K562 (cell line): Measurements from ENCODE around the gene RAD51D. TPM values are rescaled to one million over a fixed set of nuclear protein-coding genes. Genes with fewer than 3 reads are reported as not detected.
A peak's percentile ranks its signal among the peaks of the same experiment; 100 is the strongest.

Experiments used
- ATAC-seq: fragments of 200-7000 bp; cut with Tn5 transposase; 3 replicates; pipeline ENCODE4 v1.9.1; 2020; ENCODE audit warnings: moderate library complexity
- BruUV-seq: library from RNA; stranded (reverse); fragments of 400-500 nt; replicated peaks from 2 replicates; lab custom pipeline; 2021; lab: Mats Ljungman, UMichigan
- CTCF ChIA-PET: fragments of 300-600 bp; formaldehyde crosslinking; extraction: SDS; loops from one replicate; lab custom pipeline; 2021; ENCODE audit warnings: low intra/inter-chr PET ratio; lab: Yijun Ruan, JAX
- POLR2A ChIA-PET: fragments of 300-600, 350-650 bp; sonication (Branson Sonifier 250); formaldehyde crosslinking; extraction: SDS; loops from one replicate; lab custom pipeline; 2021; ENCODE audit warnings: antibody characterized with exemption, inconsistent platforms; lab: Yijun Ruan, JAX
- DNase-seq, 4 experiments: peaks; one replicate each; pipeline versions ENCODE4 v3.0.0 to v3.0.0-alpha.2; 2011 to 2018; ENCODE audit warnings: low spot score in 3 of 4, mixed read lengths in 3 of 4; ENCODE audit errors: extremely low read depth in 1 of 4
- FAIRE-seq: peaks from 2 replicates; lab custom pipeline; 2011; peaks lifted over from hg19 to GRCh38; lab: Jason Lieb, UNC
- H2AFZ ChIP-seq: 2 replicates; pipeline ENCODE4 v1.6.0; 2011; ENCODE audit warnings: low read depth, low read length, control low read depth, inconsistent platforms
- H3K27ac ChIP-seq: fragments of 200-600 bp; 3 replicates; pipeline ENCODE4 v1.8.0; 2011; ENCODE audit warnings: low read depth, mild to moderate bottlenecking, control low read depth, inconsistent platforms, low read length, moderate library complexity, mixed read lengths; ENCODE audit errors: extremely low read depth
- H3K27me3 ChIP-seq, 2 experiments: fragments of 300-600 bp in 1 of 2; 2 replicates in 1 of 2; 3 replicates in 1 of 2; pipeline versions ENCODE4 v1.6.0 to v1.8.0; 2011; ENCODE audit warnings: inconsistent platforms in 2 of 2, low read length in 2 of 2, mild to moderate bottlenecking in 1 of 2, mixed read lengths in 1 of 2, moderate library complexity in 1 of 2; ENCODE audit not compliant: control insufficient read depth in 2 of 2, insufficient read depth in 2 of 2
- H3K36me3 ChIP-seq: fragments of 300-600 bp; 3 replicates; pipeline ENCODE4 v1.8.0; 2011; ENCODE audit warnings: mild to moderate bottlenecking, low read length, inconsistent platforms; ENCODE audit not compliant: control insufficient read depth, insufficient read depth
- H3K4me1 ChIP-seq, 2 experiments: fragments of 200-600 bp in 1 of 2; replicated peaks in 1 of 2; 2 replicates in 1 of 2; 3 replicates in 1 of 2; pipeline versions ENCODE4 v1.5.1 to v1.8.0; 2011; ENCODE audit warnings: inconsistent platforms in 2 of 2, low read length in 2 of 2, mild to moderate bottlenecking in 1 of 2, mixed read lengths in 1 of 2, moderate library complexity in 1 of 2; ENCODE audit not compliant: control insufficient read depth in 2 of 2, insufficient read depth in 2 of 2
- H3K4me2 ChIP-seq: 2 replicates; pipeline ENCODE4 v1.6.1; 2011; ENCODE audit warnings: low read length, control low read depth, inconsistent platforms, mixed read lengths; ENCODE audit not compliant: insufficient read depth
- H3K4me3 ChIP-seq: fragments of 200-600 bp; sonication (generic), shearing (Covaris generic); 2 replicates; pipeline ENCODE4 v1.5.1; 2016; ENCODE audit warnings: control low read depth, inconsistent platforms
- H3K79me2 ChIP-seq: fragments of 200-600 bp; 3 replicates; pipeline ENCODE4 v1.8.0; 2011; ENCODE audit warnings: low read length, inconsistent platforms; ENCODE audit not compliant: control insufficient read depth, insufficient read depth
- H3K9ac ChIP-seq, 2 experiments: 2 replicates each; pipeline versions ENCODE4 v1.6.0 to v1.6.1; 2011; ENCODE audit warnings: low read depth in 2 of 2, low read length in 2 of 2, control low read depth in 1 of 2, inconsistent platforms in 1 of 2, mild to moderate bottlenecking in 1 of 2, mixed read lengths in 1 of 2; ENCODE audit not compliant: insufficient read depth in 1 of 2
- H3K9me1 ChIP-seq: one replicate; pipeline ENCODE4 v1.6.0; 2011; ENCODE audit warnings: inconsistent platforms, mild to moderate bottlenecking, low read length, moderate library complexity; ENCODE audit not compliant: control insufficient read depth, insufficient read depth
- H3K9me3 ChIP-seq: replicated peaks from 2 replicates; pipeline ENCODE4 v1.5.1; 2011; ENCODE audit warnings: low read depth, low read length, inconsistent platforms; ENCODE audit not compliant: control insufficient read depth, insufficient read depth
- H4K20me1 ChIP-seq: replicated peaks from 2 replicates; pipeline ENCODE4 v1.6.1; 2011; ENCODE audit warnings: low read length, inconsistent platforms, mixed read lengths; ENCODE audit not compliant: control insufficient read depth, insufficient read depth
- CBFA2T2 ChIP-seq: fragments of 450-650 bp; conservative IDR thresholded peaks from 2 replicates; pipeline ENCODE4 v1.6.1; 2017; ENCODE audit warnings: mild to moderate bottlenecking
- CBX3 ChIP-seq, 2 experiments: IDR thresholded peaks; 1 replicate in 1 of 2; 2 replicates in 1 of 2; pipeline ENCODE4 v1.6.1; 2012; ENCODE audit warnings: inconsistent platforms in 2 of 2, low read length in 2 of 2, borderline replicate concordance in 1 of 2, control low read depth in 1 of 2
- EGR1 ChIP-seq: fragments of 450-650 bp; conservative IDR thresholded peaks from 2 replicates; pipeline ENCODE4 v1.6.1; 2017; ENCODE audit warnings: mild to moderate bottlenecking
- ESRRB ChIP-seq: fragments of 250-450 bp; sonication (Bioruptor Pico); IDR thresholded peaks from 2 replicates; pipeline ENCODE4 v1.5.0; 2020; ENCODE audit warnings: mild to moderate bottlenecking, moderate library complexity, borderline replicate concordance
- HMBOX1 ChIP-seq: sonication (generic); IDR thresholded peaks from 2 replicates; pipeline ENCODE4 v1.6.1; 2016
- HNRNPL ChIP-seq: fragments of 200-400 bp; formaldehyde crosslinking; IDR thresholded peaks from 2 replicates; pipeline ENCODE4 v1.6.1; 2017; ENCODE audit warnings: low read depth, mild to moderate bottlenecking, low read length
- KDM2B ChIP-seq: fragments of 250-450 bp; sonication (Bioruptor Pico); IDR thresholded peaks from 2 replicates; pipeline ENCODE4 v1.8.0; 2021; ENCODE audit warnings: mild to moderate bottlenecking, moderate library complexity
- NELFE ChIP-seq: IDR thresholded peaks from 2 replicates; pipeline ENCODE4 v1.6.1; 2011; ENCODE audit warnings: mild to moderate bottlenecking; ENCODE audit not compliant: insufficient read depth, insufficient read length
- SRF ChIP-seq, 2 experiments: fragments of 250-450, 450-650 bp in 1 of 2; sonication (Bioruptor Pico) in 1 of 2; sonication (generic) in 1 of 2; formaldehyde crosslinking; IDR thresholded peaks; 2 replicates each; pipeline versions ENCODE4 v1.5.0 to v1.5.1; 2020 to 2022; ENCODE audit warnings: mild to moderate bottlenecking in 1 of 2, missing genetic modification reagents in 1 of 2
- TAF1 ChIP-seq: IDR thresholded peaks from 2 replicates; pipeline ENCODE4 v1.6.1; 2011; ENCODE audit warnings: mild to moderate bottlenecking, low read length, moderate library complexity; ENCODE audit not compliant: insufficient read depth, control insufficient read depth, severe bottlenecking; ENCODE audit errors: extremely low read depth
- TCF7 ChIP-seq: sonication (generic); IDR thresholded peaks from 2 replicates; pipeline ENCODE4 v1.6.1; 2016; ENCODE audit warnings: antibody characterized with exemption, borderline replicate concordance
- ZNF316 ChIP-seq: fragments of 450-650 bp; IDR thresholded peaks from 2 replicates; pipeline ENCODE4 v1.6.1; 2016
- WGBS: fragments of 100-300 bp; shearing (Covaris generic); methylation state at CpG from one replicate; pipeline ENCODE4 v1.1.6; 2016; ENCODE audit warnings: low coverage, mixed read lengths; ENCODE audit not compliant: insufficient coverage; ENCODE audit errors: missing lambda C conversion rate; 5-methylcytosine and 5-hydroxymethylcytosine counted together
- in situ Hi-C: fragments of 300-500 bp; cut with MboI; formaldehyde crosslinking; loops from 4 replicates; pipeline ENCODE4 v1.15.0; 2018; ENCODE audit warnings: inconsistent platforms, mixed read lengths
- intact Hi-C: fragments of 100-400 bp; cut with micrococcal nuclease; formaldehyde crosslinking; loops from 2 replicates; pipeline ENCODE4 v1.14.2; 2022
- polyA plus RNA-seq, 8 experiments: library from polyadenylated mRNA; depleted of rRNA in 4 of 8; stranded (reverse) in 5 of 8; unstranded in 3 of 8; fragments of >200 nt; fragmentation: Nextera tagmentation in 2 of 8; fragmentation: Illumina TruSeq in 1 of 8; extraction: Ambion mirVana in 2 of 8; extraction: Trizol in 1 of 8; gene quantifications; 2 replicates each; pipeline versions ENCODE4 v1.2.1 to v1.2.3, GENCODE V29; 2011 to 2014; ENCODE audit warnings: inconsistent platforms in 1 of 8, missing spikeins in 1 of 8
- total RNA-seq, 7 experiments: library from RNA; depleted of rRNA in 6 of 7; stranded (reverse); fragments of >200 nt in 6 of 7; fragmentation: Illumina TruSeq in 2 of 7; extraction: Trizol in 2 of 7; gene quantifications; 2 replicates each; pipeline versions ENCODE4 v1.2.1 to v1.2.3, GENCODE V29; 2011 to 2021; ENCODE audit warnings: low replicate concordance in 1 of 7
- TF ChIP-seq, protein P1 (sequence below), 2 experiments: fragments of 450-650 bp in 1 of 2; sonication (generic) in 1 of 2; formaldehyde crosslinking in 1 of 2; IDR thresholded peaks in 1 of 2; conservative IDR thresholded peaks in 1 of 2; 2 replicates each; pipeline versions ENCODE4 v1.6.1 to v1.8.1; 2016 to 2023; ENCODE audit warnings: mild to moderate bottlenecking in 2 of 2, moderate library complexity in 2 of 2, inconsistent platforms in 1 of 2, missing genetic modification reagents in 1 of 2

RAD51D gene
- total and polyA plus RNA-seq, 9 of the 15 experiments (the other 6 are each of a cell fraction or from before 2014, with no cell fraction given): 2.2 to 16.9 (median 8.7) TPM

- H3K27me3 ChIP-seq: no peaks in the 10 kb centered on the region
- no peak overlapping the region for H3K4me2 ChIP-seq
- POLR2A ChIA-PET: interaction anchor here (0.6 to 2.1 kb wide), 5 partner anchors 11 to 187 kb away, joined by 3 to 9 read pairs (median 3); no protein-coding TSS in a partner anchor
- BruUV-seq: no TSS peak
- no peaks in the 10 kb centered on the region for H3K36me3 ChIP-seq
- no peaks in the 10 kb centered on the region for H3K9me3 ChIP-seq
- peaks cover 3% of the 10 kb centered on the region for H3K9me1 ChIP-seq
- CTCF ChIA-PET: no interaction called here
- no peak overlapping the region for H3K9ac ChIP-seq
- intact Hi-C loops (no loop called here), in situ Hi-C loops (no loop called here)
- no peak overlapping the region for H3K4me3 ChIP-seq
- FAIRE-seq (no peak), DNase-seq (peak in 1 of 4 experiments; percentile 16), ATAC-seq (no peak)
- H3K79me2 ChIP-seq: peaks cover 55% of the 10 kb centered on the region
- no peak overlapping the region for H3K27ac ChIP-seq
- TF ChIP-seq KDM2B: no peak
- peak; percentile 79 for TF ChIP-seq HMBOX1
- H3K4me1 ChIP-seq: peaks cover 6 to 35% of the 10 kb centered on the region in 2 experiments; a peak in 4 of 5 replicates
- 8% methylated on average over 2 of the region's 2 CpGs for WGBS
- no peaks in the 10 kb centered on the region for H4K20me1 ChIP-seq
- H2AFZ ChIP-seq: no peak overlapping the region
These were observed 36.6 kb downstream of the RAD51D start for GRCh38 chr17:35083071-35083470.

DNA sequence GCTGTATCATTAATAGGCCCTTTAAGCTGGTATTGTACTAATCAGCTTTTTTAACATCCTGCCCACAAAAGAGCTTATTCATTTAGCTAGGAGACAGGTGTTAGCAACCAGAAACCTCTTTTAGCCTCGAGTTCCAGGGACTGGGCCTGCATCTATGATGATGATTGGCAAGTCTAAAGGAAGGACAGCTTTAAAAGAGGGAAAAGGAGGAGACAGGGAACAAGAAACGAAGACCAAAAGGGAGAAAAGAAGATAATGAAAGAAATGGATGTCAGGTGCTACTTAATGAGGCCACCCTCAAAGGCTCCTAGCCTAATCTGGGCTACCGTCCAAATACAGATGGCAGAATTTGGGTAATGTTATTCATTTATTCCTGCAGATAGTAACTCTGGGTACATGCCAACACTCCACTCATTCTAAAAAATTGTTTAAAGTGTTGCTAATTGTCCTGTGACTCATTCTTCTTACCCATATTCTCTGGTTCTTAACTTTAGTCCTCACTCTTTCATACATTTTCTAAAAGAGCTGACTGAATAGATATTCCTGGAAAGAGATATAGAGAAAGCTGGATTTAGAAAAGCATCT is 37.5 kb downstream of the RAD51D start:
- Histone ChIP-seq H3K9ac (no peak overlapping the region), H3K27ac (no peak overlapping the region), H3K27me3 (no peaks in the 10 kb centered on the region), H3K4me1 (peaks cover 6 to 31% of the 10 kb centered on the region in 2 experiments; a peak in 4 of 5 replicates), H2AFZ (no peak overlapping the region), H3K4me2 (no peak overlapping the region), H3K9me3 (no peaks in the 10 kb centered on the region), H3K79me2 (peaks cover 52% of the 10 kb centered on the region), H3K36me3 (no peaks in the 10 kb centered on the region), H4K20me1 (peaks cover 6% of the 10 kb centered on the region; the same call in 1 of the 2 replicates), H3K4me3 (no peak overlapping the region), H3K9me1 (peaks cover 3% of the 10 kb centered on the region)
- in situ Hi-C loops: no loop called here
- CTCF ChIA-PET: no interaction called here
- FAIRE-seq (no peak), ATAC-seq (no peak), DNase-seq (no peak)
- 23% methylated on average over 3 of the region's 3 CpGs for WGBS
- intact Hi-C loops: no loop called here
- POLR2A ChIA-PET: interaction anchor here (0.6 to 2.1 kb wide), 6 partner anchors 10 to 28 kb away, joined by 3 to 9 read pairs (median 3); no protein-coding TSS in a partner anchor
- BruUV-seq: no TSS peak
- TF ChIP-seq CBX3 (IDR thresholded peaks at IDR 0.05; ENCODE audit: borderline replicate concordance in 1 of 2, low read length in 2 of 2) (no peak), ZNF316 (0 out of 2 replicates have a peak, but pooled peaks have one; percentile 18), NELFE (no peak), HNRNPL (no peak), TCF7 (no peak), ESRRB (no peak), CBFA2T2 (no peak), EGR1 (no peak), TAF1 (no peak), SRF (CRISPR knock-in tag; IDR thresholded peaks at IDR 0.05) (no peak)
- TF ChIP-seq, protein P1, sequence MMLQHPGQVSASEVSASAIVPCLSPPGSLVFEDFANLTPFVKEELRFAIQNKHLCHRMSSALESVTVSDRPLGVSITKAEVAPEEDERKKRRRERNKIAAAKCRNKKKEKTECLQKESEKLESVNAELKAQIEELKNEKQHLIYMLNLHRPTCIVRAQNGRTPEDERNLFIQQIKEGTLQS (IDR thresholded peaks at IDR 0.05): peak; percentile 14; the same call in 1 of the 2 replicates
- TF ChIP-seq, protein P1 (CRISPR knock-in tag; conservative IDR thresholded peaks at IDR 0.05): no peak
